Measurements from ENCODE around the gene RBM4. TPM values are rescaled to one million over a fixed set of nuclear protein-coding genes. Genes with fewer than 3 reads are reported as not detected.

Gene RBM4
- total and polyA plus RNA-seq, 9 of the 15 experiments (the other 6 are each of a cell fraction or from before 2014, with no cell fraction given): 81.6 to 233 (median 122) TPM

GRCh38 chr11:66617155-66617834 is 21.2 kb upstream of the RBM4 start (continued):
- no peak for TF ChIP-seq USF2 (CRISPR knock-in tag; IDR thresholded peaks at IDR 0.05)
- no peak for TF ChIP-seq SMARCA5 (IDR thresholded peaks at IDR 0.05)
- no peak for TF ChIP-seq NR4A1 (CRISPR knock-in tag; IDR thresholded peaks at IDR 0.05)
- no peak for TF ChIP-seq NR4A1 (tag; IDR thresholded peaks at IDR 0.05)
- TF ChIP-seq MECOM (CRISPR knock-in tag; IDR thresholded peaks at IDR 0.05): no peak
- no peak for TF ChIP-seq CHD4 (IDR thresholded peaks at IDR 0.05; ENCODE audit: insufficient read depth, insufficient replicate concordance, low read depth, low read length, poor library complexity, severe bottlenecking)
- TF ChIP-seq POLR2H (tag; IDR thresholded peaks at IDR 0.05; ENCODE audit: low read depth): no peak
- no peak for TF ChIP-seq RBM14 (IDR thresholded peaks at IDR 0.05; ENCODE audit: borderline replicate concordance, insufficient read depth, low read depth, low read length)
- TF ChIP-seq ZNF316 (IDR thresholded peaks at IDR 0.05): no peak
- peak; percentile 89 for TF ChIP-seq SAP30 (IDR thresholded peaks at IDR 0.05; ENCODE audit: borderline replicate concordance, insufficient read depth, low read depth, low read length, poor library complexity, severe bottlenecking)
- TF ChIP-seq NUFIP1 (IDR thresholded peaks at IDR 0.05; ENCODE audit: partially characterized antibody): no peak
- no peak for TF ChIP-seq BCOR (IDR thresholded peaks at IDR 0.05)
- TF ChIP-seq CCNT2 (IDR thresholded peaks at IDR 0.05; ENCODE audit: borderline replicate concordance, extremely low read depth, insufficient read length, low read depth, low read length): no peak
- 0 out of 2 replicates have a peak, but pooled peaks have one; percentile 3 for TF ChIP-seq ZNF197 (CRISPR knock-in tag; IDR thresholded peaks at IDR 0.05; ENCODE audit: low read depth)
- no peak for TF ChIP-seq ZNF282 (CRISPR knock-in tag; IDR thresholded peaks at IDR 0.05)
- no peak for TF ChIP-seq ZFP91 (CRISPR knock-in tag; IDR thresholded peaks at IDR 0.05)
- no peak for TF ChIP-seq THRA (IDR thresholded peaks at IDR 0.05)
- no peak for TF ChIP-seq KLF16 (IDR thresholded peaks at IDR 0.05)
- TF ChIP-seq CEBPB (tag; IDR thresholded peaks at IDR 0.05): no peak
- TF ChIP-seq NR2C1 (IDR thresholded peaks at IDR 0.05): no peak
- no peak for TF ChIP-seq NR2C1 (tag; IDR thresholded peaks at IDR 0.05)
- peak; percentile 19; the same call in 1 of the 2 replicates for TF ChIP-seq GABPB1 (CRISPR knock-in tag; IDR thresholded peaks at IDR 0.05)
